ENCODE data around the gene CCR3.

- TF ChIP-seq SUZ12 (IDR thresholded peaks at IDR 0.05; ENCODE audit: extremely low read depth, insufficient read depth, insufficient read length) (no peak), YY1 (IDR thresholded peaks at IDR 0.05; ENCODE audit: insufficient read depth, insufficient read length) (no peak), ZNF274 (IDR thresholded peaks at IDR 0.05; ENCODE audit: low read depth, low read length) (no peak)
Measured at GRCh38 chr3:46271209-46271745, 29.0 kb downstream of the CCR3 start.

All from NT2/D1 (cell line).